Measurements from ENCODE around the gene EFHD2.
A peak's percentile ranks its signal among the peaks of the same experiment; 100 is the strongest.
"Not testable (repeated sequence)": the region's sequence is repeated elsewhere in the genome, so short reads cannot be mapped to it uniquely, and the experiment has no call there.

The EFHD2 gene

GRCh38 chr1:15409388-15410222, at the start of gene EFHD2:
EFHD2 (plus strand) TSS chr1:15409888; CDS start chr1:15409972, 84 bp downstream.
- DNase-seq, result peak; percentile 92

GRCh38 chr1:15360700-15361099, 49.0 kb upstream of the EFHD2 start:
- DNase-seq, result no peak

- DNase-seq, result no peak
Measured at GRCh38 chr1:15362096-15362736, 47.5 kb upstream of the EFHD2 start.

- no peak for DNase-seq
Measured at GRCh38 chr1:15362737-15363128, 47.0 kb upstream of the EFHD2 start.

- peak; percentile 22 for DNase-seq
Measured at GRCh38 chr1:15364740-15365139, 44.9 kb upstream of the EFHD2 start.

GRCh38 chr1:15368888-15369287, 40.8 kb upstream of the EFHD2 start:
- DNase-seq, result no peak

GRCh38 chr1:15370268-15370667, 39.4 kb upstream of the EFHD2 start:
- DNase-seq, result no peak

- no peak for DNase-seq
Measured at GRCh38 chr1:15370781-15371520, 38.7 kb upstream of the EFHD2 start.

GRCh38 chr1:15371610-15372545, 37.8 kb upstream of the EFHD2 start:
- DNase-seq, result no peak

GRCh38 chr1:15378729-15379128, 31.0 kb upstream of the EFHD2 start:
- DNase-seq, result no peak

- not testable (repeated sequence) for DNase-seq
Measured at GRCh38 chr1:15379151-15379550, 30.5 kb upstream of the EFHD2 start.

- DNase-seq, result no peak
Measured at GRCh38 chr1:15380601-15381508, 28.8 kb upstream of the EFHD2 start.

- no peak for DNase-seq
Measured at GRCh38 chr1:15381805-15382204, 27.9 kb upstream of the EFHD2 start.

- DNase-seq, result no peak
Measured at GRCh38 chr1:15382601-15383518, 26.8 kb upstream of the EFHD2 start.

- DNase-seq, result no peak
Measured at GRCh38 chr1:15383810-15384209, 25.9 kb upstream of the EFHD2 start.

GRCh38 chr1:15384301-15384901, 25.3 kb upstream of the EFHD2 start:
- DNase-seq, result no peak

GRCh38 chr1:15385420-15385819, 24.3 kb upstream of the EFHD2 start:
- DNase-seq, result no peak

- DNase-seq, result peak; percentile 14
Measured at GRCh38 chr1:15386164-15386749, 23.4 kb upstream of the EFHD2 start.

- DNase-seq, result no peak
Measured at GRCh38 chr1:15388201-15388880, 21.3 kb upstream of the EFHD2 start.

Measured in CD4-positive, alpha-beta T cell treated with Interleukin-17A for 4 hours (primary cell).